ENCODE measurements around the gene GABPB2. TPM values are rescaled to one million over a fixed set of nuclear protein-coding genes. Genes with fewer than 3 reads are reported as not detected.
A peak's percentile ranks its signal among the peaks of the same experiment; 100 is the strongest.
"Not testable (repeated sequence)": the region's sequence is repeated elsewhere in the genome, so short reads cannot be mapped to it uniquely, and the experiment has no call there.

GABPB2 gene
- polyA plus RNA-seq, 4 donors, result 9.1 to 12.0 (median 10.8) TPM

- DNase-seq (ENCODE audit: low read depth in 4 of 4, low spot score in 3 of 4), result peak in 3 of 4 donors; percentile 76 to 82 (median 79)
Observed at GRCh38 chr1:151059109-151060006, 11.2 kb upstream of the GABPB2 start, which contains the start of gene CDC42SE1. CDC42SE1 (minus strand) TSS chr1:151059622; CDS start chr1:151055730, 3,892 bp downstream.

- DNase-seq (ENCODE audit: low read depth in 4 of 4, low spot score in 3 of 4), result peak in 2 of 4 donors; percentile 74 to 82
Observed at GRCh38 chr1:151060007-151060656, 10.4 kb upstream of the GABPB2 start, which contains the start of gene MLLT11. MLLT11 (plus strand) TSS chr1:151060397; CDS start chr1:151067225, 6,828 bp downstream.

- no peak for DNase-seq (ENCODE audit: low read depth in 4 of 4, low spot score in 3 of 4)
Observed at GRCh38 chr1:151060657-151061421, 9.7 kb upstream of the GABPB2 start.

DNA sequence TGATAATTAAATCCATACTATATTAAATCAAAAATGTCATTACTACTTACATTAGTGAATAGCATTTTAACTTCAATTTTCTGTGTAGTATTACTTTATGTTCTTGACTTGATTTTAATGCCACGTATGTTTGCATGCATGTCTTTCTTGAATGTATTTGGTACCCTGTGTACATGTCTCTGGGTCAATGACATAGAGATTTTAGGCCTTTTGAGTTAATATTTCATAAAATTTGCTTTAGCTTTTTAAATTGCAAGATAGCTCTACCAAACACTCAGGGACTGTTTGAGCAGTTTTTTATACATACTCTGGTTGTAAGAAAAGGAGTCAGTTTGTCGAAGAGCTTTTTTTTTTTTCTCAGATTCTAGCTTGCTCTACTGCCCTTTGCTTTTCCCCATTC is 8.9 kb upstream of the GABPB2 start:
- DNase-seq (ENCODE audit: low read depth in 4 of 4, low spot score in 3 of 4), result no peak

- no peak for DNase-seq (ENCODE audit: low read depth in 4 of 4, low spot score in 3 of 4)
Observed at GRCh38 chr1:151062741-151063371, 7.7 kb upstream of the GABPB2 start.

DNA sequence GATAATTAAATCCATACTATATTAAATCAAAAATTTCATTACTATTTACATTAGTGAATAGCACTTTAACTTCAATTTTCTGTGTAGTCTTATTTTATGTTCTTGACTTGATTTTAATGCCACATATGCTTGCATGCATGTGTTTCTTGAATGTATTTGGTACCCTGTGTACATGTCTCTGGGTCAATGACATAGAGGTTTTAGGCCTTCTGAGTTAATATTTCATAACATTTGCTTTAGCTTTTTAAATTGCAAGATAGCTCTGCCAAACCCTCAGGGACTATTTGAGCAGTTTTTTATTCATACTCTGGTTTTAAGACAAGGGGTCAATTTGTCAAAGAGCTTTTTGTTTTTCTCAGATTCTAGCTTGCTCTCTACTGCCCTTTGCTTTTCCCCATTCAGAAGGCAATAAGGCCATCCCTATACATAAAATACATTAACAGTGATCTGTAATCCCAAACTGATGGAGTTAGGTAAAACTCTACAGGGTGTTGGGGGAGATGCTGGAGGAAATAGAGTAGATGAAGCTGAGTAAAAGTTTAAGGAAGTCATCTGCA is 5.4 kb upstream of the GABPB2 start:
- DNase-seq (ENCODE audit: low read depth in 4 of 4, low spot score in 3 of 4), result no peak

DNA sequence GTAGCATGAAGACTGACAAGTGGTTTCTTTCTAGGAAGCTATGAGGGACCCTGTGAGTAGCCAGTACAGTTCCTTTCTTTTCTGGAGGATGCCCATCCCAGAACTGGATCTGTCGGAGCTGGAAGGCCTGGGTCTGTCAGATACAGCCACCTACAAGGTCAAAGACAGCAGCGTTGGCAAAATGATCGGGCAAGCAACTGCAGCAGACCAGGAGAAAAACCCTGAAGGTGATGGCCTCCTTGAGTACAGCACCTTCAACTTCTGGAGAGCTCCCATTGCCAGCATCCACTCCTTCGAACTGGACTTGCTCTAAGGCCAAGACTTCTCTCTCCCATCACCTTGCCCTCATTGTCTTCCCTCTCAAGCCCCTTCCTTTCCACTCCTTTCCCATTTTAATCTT is 3.4 kb upstream of the GABPB2 start:
- DNase-seq (ENCODE audit: low read depth in 4 of 4, low spot score in 3 of 4), result no peak

- no peak for DNase-seq (ENCODE audit: low read depth in 4 of 4, low spot score in 3 of 4)
Observed at GRCh38 chr1:151069103-151069486, 1.5 kb upstream of the GABPB2 start.

GRCh38 chr1:151072224-151072623 is 1.7 kb downstream of the GABPB2 start:
- DNase-seq (ENCODE audit: low read depth in 4 of 4, low spot score in 3 of 4), result no peak

DNA sequence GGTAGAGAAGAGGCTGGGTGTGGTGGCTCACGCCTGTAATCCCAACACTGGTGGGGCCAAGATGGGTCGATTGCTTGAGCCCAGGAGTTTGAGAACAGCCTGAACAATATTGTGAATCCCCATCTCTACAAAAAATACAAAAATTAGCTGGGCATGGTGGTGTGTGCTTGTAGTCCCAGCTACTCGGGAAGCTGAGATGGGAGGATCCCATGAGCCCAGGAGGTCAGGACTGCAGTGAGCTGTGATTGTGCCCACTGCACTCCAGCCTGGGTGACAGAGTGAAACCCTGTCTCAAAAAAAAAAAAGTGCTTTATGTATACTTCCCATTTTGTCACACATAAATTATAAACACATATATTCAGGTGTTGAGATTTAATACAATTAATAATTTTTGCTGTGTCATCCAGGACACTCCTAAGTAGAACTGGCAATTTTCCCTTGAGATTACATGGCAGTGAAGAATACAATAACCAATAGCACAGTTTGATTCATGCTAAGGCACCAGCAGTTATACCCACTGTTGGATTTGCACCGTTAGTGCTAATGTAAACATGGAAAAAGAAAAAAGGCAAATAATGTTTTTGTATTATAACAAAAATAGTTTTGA is 15.5 kb downstream of the GABPB2 start:
- DNase-seq (ENCODE audit: low read depth in 4 of 4, low spot score in 3 of 4), result no peak

DNA sequence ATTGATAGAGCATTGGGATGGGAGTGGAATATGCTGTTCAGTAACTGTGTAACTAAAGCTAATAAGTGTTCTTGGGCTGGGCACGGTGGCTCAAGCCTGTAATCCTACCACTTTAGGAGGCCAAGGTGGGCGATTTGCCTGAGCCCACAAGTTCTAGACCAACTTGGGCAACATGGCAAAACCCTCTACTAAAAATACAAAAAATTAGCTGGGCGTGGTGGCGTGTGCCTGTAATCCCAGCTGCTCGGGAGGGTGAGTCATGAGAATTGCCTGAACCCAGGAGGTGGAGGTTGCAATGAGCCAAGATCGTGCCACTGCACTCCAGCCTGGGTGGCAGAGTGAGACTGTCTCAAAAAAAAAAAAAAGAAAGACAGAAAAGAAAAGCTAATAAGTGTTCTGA is 26.9 kb downstream of the GABPB2 start:
- DNase-seq (ENCODE audit: low read depth in 4 of 4, low spot score in 3 of 4), result not testable (repeated sequence)

- DNase-seq (ENCODE audit: low read depth in 4 of 4, low spot score in 3 of 4), result no peak
Observed at GRCh38 chr1:151098126-151098525, 27.6 kb downstream of the GABPB2 start.

DNA sequence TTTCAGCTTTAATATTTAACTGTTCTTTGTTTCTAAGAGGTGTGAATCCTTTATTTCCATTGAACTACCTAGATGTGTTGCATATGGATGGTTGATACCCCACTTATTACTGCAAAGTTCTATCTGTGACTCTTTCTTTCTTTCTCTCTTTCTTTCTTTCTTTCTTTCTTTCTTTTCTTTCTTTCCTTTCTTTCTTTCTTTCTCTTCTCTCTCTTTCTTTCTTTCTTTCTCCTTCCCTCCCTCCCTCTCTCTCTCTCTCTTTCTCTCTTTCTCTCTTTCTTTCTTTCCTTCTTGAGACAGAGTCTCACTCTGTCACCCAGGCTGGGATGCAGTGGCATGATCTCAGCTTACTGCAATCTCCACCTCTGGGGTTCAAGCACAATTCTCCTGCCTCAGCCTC is 34.1 kb downstream of the GABPB2 start:
- no peak for DNase-seq (ENCODE audit: low read depth in 4 of 4, low spot score in 3 of 4)

DNA sequence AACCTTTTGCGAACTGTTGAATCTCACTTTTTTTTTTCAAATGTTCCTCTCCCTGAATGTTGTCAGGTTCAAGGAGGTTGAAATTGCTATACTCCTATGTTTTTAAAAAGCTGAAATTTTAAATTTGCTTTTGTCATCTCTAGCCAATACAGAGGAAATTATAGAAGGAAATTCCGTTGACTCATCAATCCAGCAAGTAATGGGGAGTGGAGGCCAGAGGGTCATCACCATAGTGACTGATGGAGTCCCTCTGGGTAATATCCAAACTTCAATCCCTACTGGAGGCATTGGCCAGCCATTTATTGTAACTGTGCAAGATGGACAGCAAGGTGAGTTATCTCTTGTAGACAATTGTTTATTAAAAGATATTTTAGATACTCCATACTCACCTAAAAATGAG is 36.3 kb downstream of the GABPB2 start:
- DNase-seq (ENCODE audit: low read depth in 4 of 4, low spot score in 3 of 4), result no peak

GRCh38 chr1:151108331-151108730 is 37.8 kb downstream of the GABPB2 start:
- DNase-seq (ENCODE audit: low read depth in 4 of 4, low spot score in 3 of 4), result no peak

- no peak for DNase-seq (ENCODE audit: low read depth in 4 of 4, low spot score in 3 of 4)
Observed at GRCh38 chr1:151113877-151114276, 43.3 kb downstream of the GABPB2 start.

DNA sequence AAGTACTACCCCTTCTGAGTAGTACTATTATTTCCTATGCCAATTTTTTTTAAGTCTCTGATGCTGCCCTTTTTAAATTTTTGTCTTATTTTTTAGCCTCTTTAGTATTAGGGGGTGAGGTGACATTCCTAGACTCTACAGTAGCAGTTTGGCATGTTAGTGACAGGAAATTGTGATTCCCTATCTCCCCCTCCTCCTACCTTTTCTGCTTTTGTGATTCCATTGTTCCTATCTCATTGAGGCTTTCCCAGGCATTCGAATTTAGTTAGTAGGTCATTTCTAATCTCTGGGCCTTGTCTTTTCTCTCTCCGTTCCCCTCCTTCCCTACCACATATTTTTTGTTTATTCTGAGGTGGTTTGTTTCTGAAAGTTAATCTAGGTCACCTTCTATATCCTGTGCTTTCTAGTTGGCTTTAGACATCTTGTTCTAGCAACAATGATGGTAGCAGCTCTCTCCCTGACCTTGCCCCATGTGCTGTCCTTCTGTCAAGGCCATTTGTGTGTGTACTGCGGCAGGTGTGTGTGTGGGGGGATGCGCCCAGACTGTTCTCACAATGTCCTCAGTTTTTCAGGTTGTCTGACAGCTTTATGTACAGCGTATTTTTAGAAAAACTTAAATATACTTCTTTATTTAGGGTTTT is 54.3 kb downstream of the GABPB2 start:
- DNase-seq (ENCODE audit: low read depth in 4 of 4, low spot score in 3 of 4), result no peak

GRCh38 chr1:151128800-151129199 is 58.2 kb downstream of the GABPB2 start:
- no peak for DNase-seq (ENCODE audit: low read depth in 4 of 4, low spot score in 3 of 4)

GRCh38 chr1:151130987-151131586 is 60.5 kb downstream of the GABPB2 start:
- peak; percentile 74 to 88 (median 85) for DNase-seq (ENCODE audit: low read depth in 4 of 4, low spot score in 3 of 4)

All from right renal pelvis (tissue), 4 donors.